SK-N-MC (cell line): ENCODE data around the gene VAV1.

Experiments
- EZH2 ChIP-seq: fragments of 200-600 bp; sonication (generic); IDR thresholded peaks from one replicate; pipeline ENCODE4 v1.6.1; 2017; ENCODE audit warnings: antibody characterized with exemption
- FOXP2 ChIP-seq: optimal IDR thresholded peaks from 2 replicates; pipeline ENCODE3; 2011; ENCODE audit warnings: mild to moderate bottlenecking, moderate library complexity; ENCODE audit not compliant: insufficient read depth; ENCODE audit errors: extremely low read length, control extremely low read depth
- POLR2AphosphoS5 ChIP-seq: IDR thresholded peaks from 2 replicates; pipeline ENCODE4 v1.6.1; 2012; ENCODE audit warnings: mild to moderate bottlenecking, low read depth, low read length, borderline replicate concordance

GRCh38 chr19:6768236-6768785 lies 4.2 kb upstream of the VAV1 start:
- no peak for TF ChIP-seq EZH2
- TF ChIP-seq POLR2AphosphoS5 = no peak
- TF ChIP-seq FOXP2 = no peak
